Endothelial cell (in vitro differentiated cells): ENCODE measurements around the gene GRID1. TPM values are rescaled to one million over a fixed set of nuclear protein-coding genes. Genes with fewer than 3 reads are reported as not detected.

Source experiments
- DNase-seq: peaks from one replicate; pipeline ENCODE4 v3.0.0; 2021; ENCODE audit warnings: low spot score
- H3K27ac Mint-ChIP-seq: one replicate; pipeline ENCODE4 v1.8.0; 2021; ENCODE audit warnings: mixed read lengths, inconsistent platforms; ENCODE audit not compliant: unreplicated experiment
- H3K27me3 Mint-ChIP-seq: one replicate; pipeline ENCODE4 v1.8.0; 2021; ENCODE audit warnings: mild to moderate bottlenecking, moderate library complexity, mixed read lengths, inconsistent platforms; ENCODE audit not compliant: unreplicated experiment
- H3K36me3 Mint-ChIP-seq: one replicate; pipeline ENCODE4 v1.8.0; 2021; ENCODE audit warnings: mild to moderate bottlenecking, low read depth, mixed read lengths, inconsistent platforms; ENCODE audit not compliant: unreplicated experiment
- H3K4me1 Mint-ChIP-seq: one replicate; pipeline ENCODE4 v1.8.0; 2021; ENCODE audit warnings: mild to moderate bottlenecking, mixed read lengths, inconsistent platforms; ENCODE audit not compliant: unreplicated experiment
- H3K4me3 Mint-ChIP-seq: one replicate; pipeline ENCODE4 v1.8.0; 2021; ENCODE audit warnings: mild to moderate bottlenecking, mixed read lengths, inconsistent platforms; ENCODE audit not compliant: unreplicated experiment
- H3K9me3 Mint-ChIP-seq: one replicate; pipeline ENCODE4 v1.8.0; 2021; ENCODE audit warnings: mixed read lengths, inconsistent platforms; ENCODE audit not compliant: unreplicated experiment
- total RNA-seq: library from RNA; stranded (reverse); fragmentation: NEBNext Ultra II Directional; extraction: Animal tissue kit (Norgen Biotek cat#: 25700); gene quantifications from one replicate; pipeline ENCODE4 v1.2.1, GENCODE V29; 2021; ENCODE audit not compliant: unreplicated experiment
- TF ChIP-seq, protein P1 (sequence below): fragments of 200-600 bp; sonication (generic); IDR thresholded peaks from one replicate; pipeline ENCODE4 v1.5.0; 2021; ENCODE audit warnings: antibody characterized with exemption; ENCODE audit not compliant: unreplicated experiment

The GRID1 gene
- total RNA-seq, 1 donor from 2014 or later, result 0.26 TPM

DNA sequence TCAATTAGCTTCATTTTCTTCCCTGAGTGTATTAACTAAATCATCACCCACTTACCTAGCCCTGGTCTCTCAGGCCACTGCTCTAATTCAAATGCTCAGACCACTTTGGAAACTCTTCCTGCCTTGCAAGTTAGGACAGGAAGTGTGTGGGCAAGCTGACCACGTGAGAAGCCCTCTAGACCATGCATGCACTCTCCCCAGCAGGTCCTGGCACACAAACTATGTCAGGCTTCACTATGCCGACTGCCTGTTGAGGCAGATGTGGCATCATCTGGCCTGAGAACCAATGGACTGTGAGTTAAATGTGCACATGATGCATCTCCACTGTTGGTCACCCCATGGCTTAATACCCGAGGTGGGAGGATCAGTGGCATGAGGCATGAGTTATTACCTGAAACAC lies 439.6 kb downstream of the GRID1 start:
- H3K36me3 Mint-ChIP-seq, result no peaks in the 10 kb centered on the region
- TF ChIP-seq, protein P1, sequence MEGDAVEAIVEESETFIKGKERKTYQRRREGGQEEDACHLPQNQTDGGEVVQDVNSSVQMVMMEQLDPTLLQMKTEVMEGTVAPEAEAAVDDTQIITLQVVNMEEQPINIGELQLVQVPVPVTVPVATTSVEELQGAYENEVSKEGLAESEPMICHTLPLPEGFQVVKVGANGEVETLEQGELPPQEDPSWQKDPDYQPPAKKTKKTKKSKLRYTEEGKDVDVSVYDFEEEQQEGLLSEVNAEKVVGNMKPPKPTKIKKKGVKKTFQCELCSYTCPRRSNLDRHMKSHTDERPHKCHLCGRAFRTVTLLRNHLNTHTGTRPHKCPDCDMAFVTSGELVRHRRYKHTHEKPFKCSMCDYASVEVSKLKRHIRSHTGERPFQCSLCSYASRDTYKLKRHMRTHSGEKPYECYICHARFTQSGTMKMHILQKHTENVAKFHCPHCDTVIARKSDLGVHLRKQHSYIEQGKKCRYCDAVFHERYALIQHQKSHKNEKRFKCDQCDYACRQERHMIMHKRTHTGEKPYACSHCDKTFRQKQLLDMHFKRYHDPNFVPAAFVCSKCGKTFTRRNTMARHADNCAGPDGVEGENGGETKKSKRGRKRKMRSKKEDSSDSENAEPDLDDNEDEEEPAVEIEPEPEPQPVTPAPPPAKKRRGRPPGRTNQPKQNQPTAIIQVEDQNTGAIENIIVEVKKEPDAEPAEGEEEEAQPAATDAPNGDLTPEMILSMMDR, result no peak
- no peak for DNase-seq
- H3K4me1 Mint-ChIP-seq, result no peaks in the 10 kb centered on the region
- no peak overlapping the region for H3K4me3 Mint-ChIP-seq
- H3K9me3 Mint-ChIP-seq, result peaks cover 4% of the 10 kb centered on the region
- peaks cover 3% of the 10 kb centered on the region for H3K27me3 Mint-ChIP-seq
- no peak overlapping the region for H3K27ac Mint-ChIP-seq

DNA sequence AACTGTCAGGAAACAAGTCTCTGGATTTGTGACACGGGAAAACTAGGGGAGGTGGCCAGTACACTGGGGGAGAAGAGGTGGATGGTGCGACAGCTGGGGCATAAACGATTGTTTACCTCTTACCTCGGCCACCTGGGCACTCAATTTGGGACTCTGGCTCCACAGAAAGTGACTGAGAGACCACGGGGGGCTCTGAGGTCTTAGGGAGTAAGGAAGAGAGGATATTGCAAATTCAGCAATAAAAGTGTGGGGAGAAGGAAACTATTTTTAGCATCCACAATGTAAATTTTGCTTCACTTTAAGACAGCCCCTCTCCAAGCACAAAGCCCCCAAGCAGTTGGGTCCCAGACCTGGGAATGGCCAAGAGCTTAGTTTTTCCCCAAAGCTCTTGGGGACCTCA lies 440.5 kb downstream of the GRID1 start:
- peaks cover 3% of the 10 kb centered on the region for H3K27me3 Mint-ChIP-seq
- H3K27ac Mint-ChIP-seq, result no peak overlapping the region

DNA sequence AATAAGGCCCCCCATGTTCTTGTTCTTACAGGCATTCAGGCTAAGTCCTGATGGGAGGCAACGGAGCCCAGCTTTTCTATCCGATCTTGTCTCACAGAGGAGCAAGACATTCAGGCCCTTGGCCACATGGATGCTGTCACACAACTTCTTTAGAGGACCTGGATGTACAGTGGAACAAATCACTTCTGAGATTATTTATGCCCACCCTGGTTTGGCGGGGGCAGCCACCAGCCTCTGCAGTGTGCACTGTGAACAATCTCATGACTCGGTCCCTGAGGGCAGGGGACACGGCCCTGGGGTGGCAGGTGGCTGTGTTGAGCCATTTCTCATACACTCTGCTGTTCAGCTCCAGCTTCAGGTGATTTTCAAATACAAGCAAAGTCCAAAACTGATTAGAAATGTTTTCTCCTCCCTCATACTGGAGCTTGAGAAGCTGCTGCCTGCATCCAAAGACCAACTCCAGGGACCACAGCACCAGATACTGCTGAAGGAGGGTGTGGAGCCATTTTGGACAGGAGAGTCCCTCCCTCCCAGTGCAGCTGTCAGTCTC lies 441.3 kb downstream of the GRID1 start:
- DNase-seq, result no peak
- Mint-ChIP-seq H3K27me3 (peaks cover 3% of the 10 kb centered on the region), H3K27ac (no peak overlapping the region), H3K9me3 (peaks cover 4% of the 10 kb centered on the region), H3K4me1 (no peaks in the 10 kb centered on the region), H3K36me3 (no peaks in the 10 kb centered on the region), H3K4me3 (no peak overlapping the region)
- TF ChIP-seq, protein P1, result no peak

More for the DNA sequence above, 440.5 kb downstream of the GRID1 start:
- no peak overlapping the region for H3K4me3 Mint-ChIP-seq
- H3K36me3 Mint-ChIP-seq, result no peaks in the 10 kb centered on the region
- no peak for DNase-seq
- TF ChIP-seq, protein P1, result no peak
- peaks cover 4% of the 10 kb centered on the region for H3K9me3 Mint-ChIP-seq
- H3K4me1 Mint-ChIP-seq, result no peaks in the 10 kb centered on the region

DNA sequence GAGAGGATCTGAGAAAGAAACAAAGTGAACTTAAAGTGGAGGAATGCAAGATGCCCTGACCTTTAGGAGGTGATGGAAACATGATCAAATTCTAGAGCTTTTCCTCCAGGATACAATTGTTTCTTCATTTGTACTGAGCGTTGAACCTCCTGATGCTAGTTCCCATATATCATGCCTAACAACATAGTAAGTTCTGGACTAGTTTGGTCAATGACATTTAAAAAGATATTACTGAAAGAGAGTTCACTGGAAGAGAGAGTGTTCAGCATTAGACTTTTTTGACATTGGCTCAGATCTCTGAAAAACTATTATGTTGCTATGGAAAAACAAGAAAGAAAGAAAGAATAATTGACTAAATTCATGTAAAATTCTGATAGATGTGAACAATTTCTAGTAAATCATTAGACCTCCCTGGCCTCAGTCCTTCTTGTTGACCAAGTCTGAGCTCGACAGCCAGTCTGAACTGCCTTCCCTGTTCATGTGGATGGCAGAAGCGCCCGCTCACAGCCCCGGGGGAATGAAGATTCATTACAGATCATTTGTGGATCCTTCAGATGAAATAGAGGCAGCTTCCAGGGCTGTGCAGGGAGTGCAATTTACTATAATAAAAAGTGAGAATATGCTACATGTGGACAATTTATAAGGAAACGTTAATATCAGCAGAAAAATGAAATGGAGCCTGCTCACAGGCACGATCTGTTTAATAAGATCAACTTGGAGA lies 442.1 kb downstream of the GRID1 start:
- no peak for DNase-seq
- H3K27me3 Mint-ChIP-seq, result peaks cover 4% of the 10 kb centered on the region
- H3K36me3 Mint-ChIP-seq, result no peaks in the 10 kb centered on the region

More for the DNA sequence above, 442.1 kb downstream of the GRID1 start:
- H3K27ac Mint-ChIP-seq, result no peak overlapping the region
- TF ChIP-seq, protein P1, result no peak
- no peaks in the 10 kb centered on the region for H3K4me1 Mint-ChIP-seq
- H3K9me3 Mint-ChIP-seq, result peaks cover 4% of the 10 kb centered on the region
- H3K4me3 Mint-ChIP-seq, result no peak overlapping the region
